Retinal pigment epithelial cell (primary cell): Measurements from ENCODE around the gene EMB.
"Not testable (repeated sequence)": the region's sequence is repeated elsewhere in the genome, so short reads cannot be mapped to it uniquely, and the experiment has no call there.

ENCODE experiments used
- DNase-seq: peaks from one replicate; pipeline ENCODE4 v3.0.0-alpha.2; 2010; ENCODE audit warnings: low read depth
- H3K4me3 ChIP-seq: 2 replicates; pipeline ENCODE4 v1.5.1; 2011; ENCODE audit warnings: mild to moderate bottlenecking, low read length, control low read depth, moderate library complexity
- CTCF ChIP-seq: conservative IDR thresholded peaks from 2 replicates; pipeline ENCODE4 v1.5.1; 2011; ENCODE audit warnings: low read depth, low read length, control low read depth, inconsistent platforms

EMB gene

GRCh38 chr5:50365426-50366251, 75.4 kb downstream of the EMB start:
- TF ChIP-seq CTCF, result no peak
- H3K4me3 ChIP-seq, result no peak overlapping the region
- no peak for DNase-seq

- not testable (repeated sequence) for DNase-seq, H3K4me3 ChIP-seq
Measured at GRCh38 chr5:50364535-50365309, 76.4 kb downstream of the EMB start.

- no peak for TF ChIP-seq CTCF
- no peak overlapping the region for H3K4me3 ChIP-seq
- DNase-seq, result no peak
Measured at GRCh38 chr5:50359187-50359586, 81.9 kb downstream of the EMB start.

- H3K4me3 ChIP-seq, result no peak overlapping the region
- TF ChIP-seq CTCF, result no peak
- DNase-seq, result no peak
Measured at GRCh38 chr5:50352382-50352781, 88.7 kb downstream of the EMB start.
